Prostate gland (tissue), 2 donors: ENCODE results near the gene CCL15.

Experiments used
- CTCF ChIP-seq, 4 experiments: fragments of 200-600 bp in 2 of 4; fragments of 450-650 bp in 2 of 4; sonication (generic) in 2 of 4; IDR thresholded peaks; 1 replicate in 3 of 4; 2 replicates in 1 of 4; pipeline ENCODE4 v1.5.1; 2016 to 2019; ENCODE audit warnings: antibody characterized with exemption in 4 of 4, mild to moderate bottlenecking in 2 of 4, moderate library complexity in 2 of 4
- POLR2A ChIP-seq: fragments of 450-650 bp; IDR thresholded peaks from one replicate; pipeline ENCODE4 v1.6.1; 2016; ENCODE audit warnings: antibody characterized with exemption, mild to moderate bottlenecking

- TF ChIP-seq CTCF (IDR thresholded peaks at IDR 0.05) (no peak), POLR2A (no peak)
Measured at GRCh38 chr17:35949401-35949800, 52.0 kb downstream of the CCL15 start.
